AML-193 (cell line): ENCODE data around the gene DAG1.
"Not testable (repeated sequence)": the region's sequence is repeated elsewhere in the genome, so short reads cannot be mapped to it uniquely, and the experiment has no call there.

Source experiments
- DNase-seq, 2 experiments: peaks; one replicate each; lab custom pipeline; 2025; lab: John Stamatoyannopoulos, UW

Gene DAG1

GRCh38 chr3:49470714-49471420 is 800 bp downstream of the DAG1 start:
- peak; percentile 23 to 55 for DNase-seq

DNA sequence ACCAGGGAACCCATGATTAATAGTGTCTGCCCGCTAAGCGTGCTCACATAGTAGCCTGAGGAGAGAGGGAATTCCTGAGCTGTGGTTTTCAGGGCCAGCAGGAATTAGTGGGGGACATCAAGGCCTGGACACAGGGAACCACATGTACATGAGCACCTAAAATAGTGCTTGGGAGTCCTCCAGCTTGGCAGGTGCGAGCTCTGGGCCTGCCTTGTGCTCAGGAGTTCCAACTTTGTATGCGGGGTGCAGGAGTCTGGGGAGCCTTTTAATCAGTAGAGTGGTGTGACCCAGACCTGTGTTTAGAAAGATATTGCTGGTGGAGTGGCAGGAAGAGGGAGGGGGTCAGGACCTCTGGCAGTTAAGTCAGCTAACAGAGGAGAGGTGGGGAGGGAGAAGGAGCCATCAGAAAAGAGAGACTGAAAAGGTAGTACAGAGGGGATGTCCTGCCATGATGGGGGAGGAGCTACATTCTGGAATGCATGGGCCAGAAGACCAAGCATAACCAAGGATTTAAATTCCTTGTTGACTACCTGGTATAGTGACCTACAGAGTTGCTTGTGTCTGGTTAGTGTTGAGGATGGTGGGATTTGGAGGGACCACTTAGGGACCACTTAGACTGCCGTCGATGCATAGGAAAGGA is 1.9 kb downstream of the DAG1 start:
- no peak for DNase-seq

- peak; percentile 88 to 90 for DNase-seq
Measured at GRCh38 chr3:49476563-49476962, 6.5 kb downstream of the DAG1 start.

DNA sequence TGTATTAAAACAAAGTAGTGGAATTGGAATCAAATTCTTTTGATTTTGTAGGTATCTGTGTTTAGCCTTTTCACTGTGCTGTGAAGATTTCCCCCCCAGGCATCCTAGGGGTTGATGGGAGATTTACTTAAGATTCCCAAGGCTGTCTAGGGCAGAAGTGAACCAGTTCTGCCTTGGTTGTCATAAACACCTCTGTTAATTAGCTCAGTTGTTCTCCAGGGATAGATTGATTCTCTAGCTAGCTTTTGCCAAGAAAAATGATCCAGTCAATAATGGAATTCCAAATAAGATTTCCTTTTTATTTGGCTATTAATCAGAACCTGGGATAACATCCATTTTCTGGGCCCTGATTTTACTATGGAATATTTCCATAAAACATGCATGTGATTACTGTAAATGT is 12.7 kb downstream of the DAG1 start:
- no peak for DNase-seq

DNA sequence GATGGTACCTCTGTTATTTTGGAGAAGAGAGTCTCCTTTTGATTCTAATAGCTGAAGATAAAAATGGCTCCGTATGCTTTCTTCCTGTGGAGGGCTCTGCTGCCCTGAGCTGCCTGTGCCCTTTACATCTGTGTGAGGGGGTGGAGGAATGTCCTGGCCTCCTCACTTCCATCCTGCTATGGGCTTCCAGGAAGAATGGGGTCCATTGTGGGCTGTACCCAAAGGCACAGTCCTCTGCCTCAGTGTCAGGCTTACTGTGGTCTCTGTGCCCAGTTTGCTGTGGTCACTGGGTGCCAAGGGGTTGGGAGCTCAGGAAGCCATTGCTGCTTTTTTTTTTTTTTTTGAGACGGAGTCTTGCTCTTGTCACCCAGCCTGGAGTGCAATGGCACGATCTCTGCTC is 14.4 kb downstream of the DAG1 start:
- no peak for DNase-seq

- DNase-seq: no peak
Measured at GRCh38 chr3:49489247-49489646, 19.2 kb downstream of the DAG1 start.

DNA sequence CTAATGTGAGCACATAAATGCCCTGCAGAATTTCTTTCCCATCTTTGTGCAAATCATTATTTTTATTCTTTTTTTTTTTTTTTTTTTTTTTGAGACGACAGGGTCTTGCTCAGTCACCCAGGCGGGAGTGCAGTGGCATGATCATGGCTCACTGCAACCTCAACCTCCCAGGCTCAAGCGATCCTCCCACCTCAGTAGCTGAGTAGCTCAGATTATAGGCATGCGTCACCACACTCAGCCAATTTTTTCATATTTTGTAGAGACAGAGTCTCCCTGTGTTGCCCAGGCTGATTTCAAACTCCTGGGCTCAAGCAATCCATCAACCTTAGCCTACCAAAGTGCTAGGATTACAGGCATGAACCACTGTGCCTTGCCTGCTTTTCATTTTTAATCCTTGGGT is 22.9 kb downstream of the DAG1 start:
- DNase-seq: no peak

GRCh38 chr3:49493901-49494300 is 23.8 kb downstream of the DAG1 start:
- DNase-seq: no peak

- no peak for DNase-seq
Measured at GRCh38 chr3:49495023-49495422, 25.0 kb downstream of the DAG1 start.

DNA sequence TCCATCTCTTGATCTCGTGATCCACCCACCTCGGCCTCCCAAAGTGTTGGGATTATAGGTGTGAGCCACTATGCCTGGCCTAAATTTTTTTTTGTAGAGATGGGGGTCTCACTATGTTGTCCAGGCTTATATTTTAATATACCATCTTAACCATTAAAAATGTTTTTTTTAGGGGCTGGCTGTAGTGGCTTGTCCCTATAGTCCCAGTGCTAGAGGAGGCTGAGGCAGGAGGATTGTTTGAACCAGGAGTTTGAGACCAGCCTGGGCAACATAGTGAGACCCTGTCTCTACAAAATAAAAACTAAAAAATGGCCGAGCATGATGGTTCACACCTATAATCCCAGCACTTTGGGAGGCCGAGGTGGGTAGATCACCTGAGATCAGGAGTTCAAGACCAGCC is 26.8 kb downstream of the DAG1 start:
- not testable (repeated sequence) for DNase-seq

- no peak for DNase-seq
Measured at GRCh38 chr3:49497606-49498005, 27.5 kb downstream of the DAG1 start.

- DNase-seq: no peak
Measured at GRCh38 chr3:49498239-49498638, 28.2 kb downstream of the DAG1 start.

GRCh38 chr3:49498648-49499047 is 28.6 kb downstream of the DAG1 start:
- no peak for DNase-seq

DNA sequence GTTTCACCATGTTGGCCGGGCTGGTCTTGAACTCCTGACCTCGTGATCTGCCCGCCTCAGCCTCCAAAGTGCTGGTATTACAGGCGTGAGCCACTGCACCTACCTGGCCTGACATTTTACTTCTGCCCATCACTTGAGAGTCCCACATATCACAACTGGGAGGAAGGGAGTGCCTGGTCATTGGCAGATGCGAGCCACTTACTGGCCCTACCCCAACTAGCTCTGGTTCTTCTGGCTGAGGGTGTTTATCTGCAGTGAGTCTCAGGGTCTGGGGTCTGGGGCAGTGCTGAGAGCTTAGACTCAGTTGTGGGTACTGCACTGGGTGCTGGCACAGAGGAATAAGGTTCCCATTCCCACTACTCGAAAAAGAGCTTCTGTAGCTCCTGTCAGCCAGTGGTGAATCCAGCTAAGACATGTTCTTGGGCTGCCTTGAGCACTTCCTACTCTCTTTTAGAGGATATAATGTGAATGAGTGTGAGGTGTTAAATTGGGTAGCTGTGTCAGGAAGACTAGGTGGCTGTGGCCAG is 30.2 kb downstream of the DAG1 start:
- no peak for DNase-seq

DNA sequence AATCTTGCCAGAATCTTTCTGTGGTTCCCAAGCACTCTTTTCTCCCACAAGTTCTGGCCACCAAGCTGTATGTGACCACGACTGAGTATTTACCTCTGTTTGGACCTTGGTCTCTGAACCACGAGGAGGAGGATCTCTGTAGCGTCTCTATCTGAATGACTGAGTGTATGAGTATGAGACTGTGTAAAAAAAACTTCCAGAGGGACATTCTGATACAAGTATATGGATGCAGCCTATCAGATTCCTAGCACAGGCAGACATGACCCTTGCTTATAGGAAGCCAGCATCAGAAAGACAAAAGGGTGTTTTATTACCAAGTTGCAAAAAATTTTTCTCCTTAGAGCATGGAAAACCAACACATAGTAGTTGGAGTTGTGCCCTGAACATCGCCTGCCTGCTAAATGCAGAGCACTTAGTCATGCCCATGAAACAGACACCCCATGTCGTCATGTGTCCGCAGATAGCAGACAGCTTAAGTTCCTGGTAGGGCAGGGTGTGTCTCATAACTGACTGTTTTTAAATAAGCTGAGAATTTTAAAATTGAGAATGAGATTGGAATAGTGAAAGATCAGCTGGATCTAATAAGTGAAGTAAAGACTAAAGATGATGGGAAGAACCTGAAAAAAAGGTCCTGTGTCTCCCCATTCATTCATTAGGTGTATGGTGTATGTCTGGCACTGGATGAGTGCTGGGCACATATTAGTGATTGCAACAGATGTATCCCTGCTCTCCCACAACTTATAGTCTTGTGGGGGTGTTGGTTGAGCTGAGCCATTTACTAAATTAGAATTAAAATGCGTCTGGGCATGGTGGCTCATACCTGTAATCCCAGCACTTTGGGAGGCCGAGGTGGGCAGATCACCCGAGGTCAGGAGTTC is 30.9 kb downstream of the DAG1 start:
- DNase-seq: no peak

GRCh38 chr3:49501842-49502241 is 31.8 kb downstream of the DAG1 start:
- no peak for DNase-seq

DNA sequence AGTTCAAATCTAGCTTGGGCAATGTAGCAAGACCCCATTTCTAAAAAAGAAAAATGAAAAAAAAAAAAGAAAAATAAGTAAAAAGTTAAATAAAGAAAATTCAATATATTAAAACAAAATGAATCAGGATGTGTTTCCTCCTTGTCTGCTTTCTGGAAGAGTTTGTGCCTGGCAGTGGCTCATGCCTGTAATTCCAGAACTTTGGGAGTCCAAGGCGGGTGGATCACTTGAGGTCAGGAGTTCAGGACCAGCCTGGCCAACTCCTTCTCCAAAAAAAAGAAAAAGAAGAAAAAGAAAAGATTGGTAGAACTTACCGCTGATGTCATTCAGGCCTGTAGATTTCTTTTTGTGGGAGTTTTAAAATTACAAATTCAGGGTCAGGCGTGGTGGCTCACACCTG is 36.8 kb downstream of the DAG1 start:
- DNase-seq: no peak

GRCh38 chr3:49509028-49509561 is 39.0 kb downstream of the DAG1 start:
- DNase-seq: no peak

- no peak for DNase-seq
Measured at GRCh38 chr3:49511639-49512038, 41.6 kb downstream of the DAG1 start.

- DNase-seq: no peak
Measured at GRCh38 chr3:49512781-49513355, 42.8 kb downstream of the DAG1 start.

- no peak for DNase-seq
Measured at GRCh38 chr3:49513494-49514124, 43.5 kb downstream of the DAG1 start.

GRCh38 chr3:49518016-49518415 is 47.9 kb downstream of the DAG1 start:
- DNase-seq: no peak
